Inferior parietal cortex (tissue), 1 donor: ENCODE measurements around the gene VPS35L.

Source experiments
- DNase-seq: peaks from one replicate; pipeline ENCODE4 v3.0.0-alpha.2; 2016; ENCODE audit errors: extremely low spot score

Gene VPS35L

DNA sequence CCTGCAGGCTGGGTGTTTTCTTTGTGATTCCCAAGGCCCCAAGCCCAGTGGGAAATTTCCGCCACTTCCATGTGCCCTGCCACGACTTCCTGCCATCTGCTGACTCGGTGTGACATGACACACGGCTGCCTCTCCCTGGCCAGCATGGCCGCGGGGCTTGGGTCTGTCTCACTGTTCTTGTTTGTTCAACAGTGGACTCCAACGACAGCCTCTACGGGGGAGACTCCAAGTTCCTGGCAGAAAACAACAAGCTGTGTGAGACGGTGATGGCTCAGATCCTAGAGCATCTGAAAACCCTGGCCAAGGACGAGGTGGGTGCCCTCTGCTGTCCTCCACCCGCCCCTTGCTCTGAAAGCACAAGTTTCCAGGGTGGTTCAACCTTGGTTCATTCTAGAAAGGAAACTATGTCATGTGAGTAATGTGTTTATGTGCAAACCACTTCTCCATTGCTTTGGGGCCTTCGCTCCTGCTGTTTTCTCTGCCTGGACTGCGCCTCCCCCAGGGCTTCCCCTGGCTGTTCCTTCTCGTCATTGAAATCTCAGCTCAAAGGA, 135.7 kb downstream of the VPS35L start:
- no peak for DNase-seq

DNA sequence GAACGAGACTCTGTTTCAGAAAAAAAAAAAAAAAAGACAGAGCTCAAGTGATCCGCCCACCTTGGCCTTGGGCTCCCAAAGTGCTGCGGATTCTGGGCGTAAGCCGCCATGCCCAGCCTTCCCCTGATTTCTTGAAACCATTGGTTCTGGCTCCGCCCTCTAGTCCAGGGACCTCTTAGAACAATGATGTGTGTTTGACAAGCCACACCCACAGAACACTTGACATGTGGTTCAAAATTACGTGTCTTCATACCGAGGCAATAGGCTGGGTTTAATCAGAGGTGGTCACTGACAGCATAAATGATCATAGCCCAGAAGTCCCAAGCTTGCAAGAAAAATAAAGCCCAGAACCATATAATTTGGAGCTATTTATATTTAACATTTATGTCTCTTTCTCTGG, 139.5 kb downstream of the VPS35L start:
- DNase-seq, result no peak

DNA sequence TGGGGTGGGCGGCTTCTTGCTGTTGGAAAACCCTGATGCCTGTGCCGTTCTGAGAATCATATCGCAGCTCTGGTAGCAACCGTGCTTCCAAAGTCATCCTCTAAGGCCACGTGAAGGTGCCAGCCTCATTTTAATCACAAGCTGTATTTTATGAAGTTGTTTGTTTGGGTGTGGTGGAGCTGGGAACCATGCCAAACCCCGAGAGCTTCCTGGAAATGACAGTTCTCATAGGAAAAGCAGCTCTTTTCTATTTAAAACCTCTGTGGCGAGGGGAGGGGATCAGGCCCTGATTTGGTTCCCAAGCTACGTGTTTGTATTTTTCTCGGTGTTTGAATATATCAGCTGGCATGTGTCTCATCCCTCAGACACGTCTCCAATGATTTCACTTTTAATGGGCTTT, 140.8 kb downstream of the VPS35L start:
- DNase-seq, result no peak

DNA sequence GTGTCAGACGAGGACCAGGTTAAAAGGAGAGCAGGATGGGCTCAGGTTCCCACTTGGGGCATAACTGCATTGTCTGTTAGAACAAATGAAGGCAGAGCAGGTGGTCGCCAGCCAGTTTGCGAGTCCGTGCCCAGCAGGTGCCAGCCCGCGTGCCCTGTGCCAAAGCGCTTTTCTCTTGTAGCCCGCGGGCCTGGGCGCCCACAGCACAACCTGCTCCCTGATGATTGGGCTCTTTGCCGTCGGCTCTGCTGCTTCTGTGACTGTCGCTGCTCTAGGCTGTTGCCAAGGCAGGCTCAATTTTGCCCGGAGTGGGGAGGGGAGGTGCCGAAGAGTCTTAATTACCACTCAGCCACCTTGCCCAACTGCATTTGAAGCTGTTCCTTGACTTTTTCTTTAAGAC, 141.5 kb downstream of the VPS35L start:
- DNase-seq, result no peak

DNA sequence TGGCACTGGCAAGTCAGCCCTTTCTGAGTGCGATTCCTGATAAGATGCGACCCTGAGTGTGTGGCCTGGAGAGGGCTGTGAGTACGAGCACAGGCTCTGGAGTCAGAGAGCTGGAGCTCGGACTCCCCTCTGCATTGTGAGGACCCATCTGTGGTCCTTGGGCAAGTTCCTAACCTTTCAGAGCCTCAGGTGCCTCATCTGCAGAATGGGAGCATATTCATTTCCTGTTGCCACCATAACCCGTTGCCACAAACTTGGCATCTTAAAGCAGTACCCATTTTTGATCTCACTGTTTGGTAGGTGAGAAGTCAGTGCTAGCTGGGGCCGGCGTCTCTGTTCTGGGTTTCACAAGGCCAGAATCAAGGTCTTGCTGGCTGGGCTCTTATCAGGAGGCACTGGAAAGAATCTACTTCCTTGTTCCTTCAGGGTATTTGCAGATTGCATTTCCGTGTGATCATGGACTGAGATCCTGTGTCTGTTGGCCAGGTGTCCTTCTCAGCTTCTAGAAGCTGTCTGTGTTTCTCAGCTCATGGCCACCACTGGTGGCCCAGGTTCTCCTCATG, 142.3 kb downstream of the VPS35L start:
- DNase-seq, result no peak

DNA sequence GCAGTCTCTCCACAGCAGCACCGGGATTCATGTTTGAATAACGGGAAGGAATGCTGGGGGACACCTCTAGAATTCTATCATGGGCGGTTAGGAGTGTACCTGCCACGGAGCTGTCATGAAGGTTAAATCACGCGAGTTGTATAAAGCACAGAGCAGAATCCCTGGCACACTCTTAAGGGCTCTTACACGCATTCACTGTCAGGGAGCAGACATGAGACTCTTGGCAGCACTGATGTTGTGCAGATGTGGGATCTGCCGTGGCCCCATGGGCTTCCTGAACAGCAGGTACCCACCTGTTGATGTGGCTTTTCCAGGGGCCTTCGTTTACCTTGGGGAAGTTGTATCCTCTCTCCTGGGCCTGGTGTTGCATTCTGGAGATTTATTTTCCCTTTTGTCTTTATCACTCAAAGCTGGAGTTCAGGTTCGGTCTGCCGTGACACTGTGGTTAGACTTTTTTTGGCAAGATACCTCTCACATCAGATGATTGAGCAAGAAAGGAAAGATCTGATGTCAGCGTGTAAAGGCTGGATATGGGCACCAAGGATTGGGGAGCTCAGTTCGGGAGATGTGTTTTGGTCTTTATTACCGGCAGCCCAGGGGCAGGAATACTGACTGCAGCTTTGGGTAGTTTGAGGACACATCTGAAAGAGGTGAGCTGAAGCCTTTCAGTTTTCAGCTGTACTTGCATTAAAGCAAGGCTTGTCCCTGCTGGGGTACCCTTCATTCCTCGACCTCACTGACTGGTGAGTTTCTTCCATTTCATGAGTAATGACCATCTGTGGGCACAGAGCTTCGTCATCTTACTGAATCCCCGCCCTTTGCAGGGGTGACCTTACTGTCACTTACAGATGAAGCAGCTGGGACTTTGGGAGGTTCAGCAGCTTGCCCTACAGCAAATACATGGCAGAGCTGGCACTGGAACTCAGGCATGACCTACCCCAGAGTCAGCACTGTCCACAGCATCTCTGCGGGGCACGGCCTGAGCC, 143.3 kb downstream of the VPS35L start:
- DNase-seq, result no peak

DNA sequence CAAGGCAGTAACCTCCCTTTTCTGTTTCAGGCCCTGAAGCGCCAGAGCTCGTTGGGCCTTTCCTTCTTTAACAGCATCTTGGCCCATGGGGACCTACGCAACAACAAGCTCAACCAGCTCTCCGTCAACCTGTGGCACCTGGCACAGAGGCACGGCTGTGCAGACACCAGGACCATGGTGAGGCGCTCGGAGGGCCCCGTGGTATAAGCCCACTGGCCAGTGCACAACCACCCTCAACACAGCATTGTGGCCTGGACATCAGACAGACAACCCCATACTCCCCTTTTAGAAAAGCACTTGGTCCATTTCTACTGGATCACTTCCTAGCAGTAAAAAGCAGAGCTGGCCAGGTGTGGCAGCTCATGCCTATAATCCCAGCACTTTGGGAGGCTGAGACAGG, 144.0 kb downstream of the VPS35L start:
- no peak for DNase-seq

DNA sequence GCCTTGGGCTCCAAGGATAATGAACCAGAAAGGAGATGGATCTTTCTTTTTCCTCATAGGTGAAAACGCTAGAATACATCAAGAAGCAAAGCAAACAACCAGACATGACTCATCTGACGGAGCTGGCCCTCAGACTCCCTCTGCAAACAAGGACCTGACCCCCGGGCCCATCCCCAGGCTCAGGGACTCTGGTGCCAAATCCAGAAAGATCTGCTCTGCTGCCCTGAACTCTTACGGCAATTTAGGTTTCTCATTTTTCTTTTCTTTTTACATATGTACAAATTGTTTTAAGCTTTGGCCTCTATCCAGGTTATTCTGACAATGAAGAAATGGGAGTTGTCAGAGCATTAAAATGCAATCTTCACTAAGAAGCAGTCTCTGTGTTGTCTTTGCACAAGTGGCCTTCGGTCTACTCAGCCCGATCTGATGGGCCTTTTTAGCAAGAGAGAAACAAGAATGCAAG, 144.8 kb downstream of the VPS35L start:
- no peak for DNase-seq

DNA sequence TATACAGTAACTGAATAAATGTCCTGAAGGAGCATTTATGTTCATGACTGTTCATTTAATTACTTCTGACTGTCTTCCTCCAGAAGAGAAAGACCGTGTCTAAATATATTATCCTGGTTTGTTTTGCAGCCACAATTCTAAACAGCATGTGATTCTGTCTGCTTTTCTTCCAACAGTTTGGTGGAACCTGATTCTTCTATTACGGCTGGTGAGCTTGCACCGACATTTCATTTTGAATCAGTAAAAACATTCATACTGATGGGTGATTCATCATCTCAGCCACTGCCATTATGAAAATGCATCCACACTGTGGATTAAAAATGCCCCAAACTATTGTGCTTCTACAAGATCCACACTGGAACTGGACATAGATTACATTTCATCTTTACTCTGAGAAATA, 145.6 kb downstream of the VPS35L start:
- no peak for DNase-seq

DNA sequence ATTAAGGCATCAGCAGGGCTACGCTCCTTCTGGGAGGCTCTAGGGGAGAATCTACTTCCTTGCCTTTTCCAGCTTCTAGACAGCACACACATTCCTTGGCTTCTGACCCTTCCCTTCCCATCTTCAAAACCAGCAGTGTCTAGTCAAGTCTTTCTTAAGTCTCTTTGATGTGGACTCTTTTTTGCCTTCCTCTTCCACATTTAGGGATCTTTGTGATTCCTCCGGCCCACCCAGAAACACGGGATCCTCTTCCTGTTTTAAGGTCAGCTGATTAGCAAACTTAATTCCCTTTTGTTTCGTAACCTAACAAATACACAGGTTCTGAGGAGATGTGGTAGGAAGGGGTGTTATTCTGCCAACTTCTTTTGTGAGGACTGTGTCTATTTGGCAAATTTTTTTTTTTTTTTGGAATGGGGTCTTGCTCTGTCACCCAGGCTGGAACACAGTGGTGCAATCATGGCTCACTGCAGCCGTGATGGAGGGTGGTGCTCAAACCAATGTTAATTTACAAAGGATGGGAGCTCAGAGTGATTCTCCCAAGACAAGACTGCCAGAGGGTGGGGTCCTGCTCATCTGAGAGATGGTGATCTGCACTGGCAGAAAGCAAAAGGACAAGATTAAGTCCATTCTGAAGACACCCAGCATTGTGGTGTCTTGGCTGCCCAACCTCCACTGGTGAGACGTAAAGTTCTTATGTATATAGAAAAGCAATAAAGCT, 147.8 kb downstream of the VPS35L start:
- no peak for DNase-seq

DNA sequence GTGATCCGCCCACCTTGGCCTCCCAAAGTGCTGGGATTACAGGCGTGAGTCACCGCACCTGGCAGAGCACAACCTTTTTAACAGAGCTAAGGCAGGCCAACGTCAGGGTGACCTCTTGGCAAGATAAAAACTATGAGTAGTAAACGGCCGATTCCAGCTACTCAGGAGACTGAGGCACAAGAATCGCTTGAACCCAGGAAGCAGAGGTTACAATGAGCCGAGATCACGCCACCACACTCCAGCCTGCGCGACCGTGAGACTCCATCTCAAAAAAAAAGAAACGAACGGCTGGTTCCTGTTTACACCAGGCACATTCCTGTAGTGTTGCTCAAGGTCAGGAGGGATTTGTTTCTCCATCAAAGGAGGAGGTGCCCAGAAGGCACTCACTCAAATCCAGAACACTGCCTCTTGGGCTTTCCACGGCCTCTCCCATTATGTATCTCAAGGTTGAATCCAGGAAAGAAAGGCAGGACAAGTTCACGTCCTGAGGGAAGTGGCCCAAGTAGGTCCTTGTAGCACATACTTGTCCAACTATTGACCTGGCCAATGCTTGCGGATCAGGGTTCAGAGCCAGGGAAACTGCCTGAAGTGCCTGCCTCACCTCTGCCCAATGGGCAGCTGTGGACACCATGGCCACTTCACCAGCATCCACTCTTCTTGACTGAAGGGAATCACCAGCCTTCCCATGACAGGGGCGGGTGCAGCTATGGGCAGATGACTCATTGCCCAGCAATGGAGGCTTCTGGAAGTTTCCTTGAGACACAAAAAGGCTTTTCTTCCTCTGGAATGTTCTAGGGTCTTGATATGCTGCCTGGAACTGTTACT, 149.0 kb downstream of the VPS35L start:
- no peak for DNase-seq

DNA sequence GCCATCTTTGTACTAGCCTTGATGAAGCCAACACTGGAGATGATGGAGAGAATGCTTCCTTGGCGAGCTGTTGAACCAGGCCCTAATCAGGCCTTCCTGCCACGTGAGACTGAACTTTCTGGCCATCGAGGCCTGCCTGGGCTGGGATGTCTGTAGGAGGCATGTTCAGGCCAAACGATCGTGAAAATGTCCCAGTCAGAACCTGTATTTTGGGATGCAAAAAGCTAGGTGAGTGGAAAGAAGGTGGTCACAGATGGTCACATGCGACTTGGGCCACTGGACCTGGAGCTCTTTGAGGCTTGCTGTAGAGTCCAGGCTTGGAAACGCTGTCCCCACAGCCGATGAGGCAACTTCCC, 149.6 kb downstream of the VPS35L start:
- no peak for DNase-seq

DNA sequence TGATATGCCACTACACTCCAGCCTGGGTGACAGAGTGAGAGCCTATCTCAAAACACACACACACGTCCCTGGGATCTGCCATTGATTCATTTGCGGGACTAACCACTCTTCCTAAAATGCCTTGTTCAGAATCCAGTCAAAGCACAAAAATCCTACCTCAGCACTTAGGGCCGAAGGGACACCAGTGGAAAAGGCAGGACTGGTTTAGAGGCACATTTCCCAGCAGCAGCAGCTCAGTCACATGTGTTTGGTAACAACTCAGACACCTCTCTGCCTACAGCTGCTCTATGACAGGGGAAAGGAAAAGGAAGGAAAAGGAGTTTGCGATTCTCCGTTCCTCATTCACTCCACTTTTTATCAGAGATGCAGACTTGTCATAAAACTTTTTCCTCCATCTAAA, 150.3 kb downstream of the VPS35L start:
- DNase-seq, result no peak

DNA sequence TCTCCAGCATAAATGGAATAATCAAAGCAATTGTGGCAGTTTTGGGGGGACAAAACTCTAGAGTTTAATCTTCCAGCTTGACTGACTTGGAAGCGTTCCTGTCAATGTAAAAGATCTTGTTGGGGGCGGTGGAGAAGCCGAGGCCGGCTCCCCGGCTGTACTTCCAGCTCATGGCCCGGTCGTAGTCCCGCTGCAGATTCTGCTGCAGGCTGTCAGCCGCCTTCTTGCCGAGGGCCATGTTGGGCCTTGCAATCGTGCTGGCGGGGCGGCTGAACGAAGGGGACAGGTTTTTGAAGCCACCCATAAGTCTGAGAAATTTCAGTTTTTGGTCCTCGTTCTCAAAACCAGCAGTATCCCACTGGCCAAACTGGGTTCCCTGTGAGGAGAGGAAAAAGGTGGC, 151.3 kb downstream of the VPS35L start:
- DNase-seq, result no peak

DNA sequence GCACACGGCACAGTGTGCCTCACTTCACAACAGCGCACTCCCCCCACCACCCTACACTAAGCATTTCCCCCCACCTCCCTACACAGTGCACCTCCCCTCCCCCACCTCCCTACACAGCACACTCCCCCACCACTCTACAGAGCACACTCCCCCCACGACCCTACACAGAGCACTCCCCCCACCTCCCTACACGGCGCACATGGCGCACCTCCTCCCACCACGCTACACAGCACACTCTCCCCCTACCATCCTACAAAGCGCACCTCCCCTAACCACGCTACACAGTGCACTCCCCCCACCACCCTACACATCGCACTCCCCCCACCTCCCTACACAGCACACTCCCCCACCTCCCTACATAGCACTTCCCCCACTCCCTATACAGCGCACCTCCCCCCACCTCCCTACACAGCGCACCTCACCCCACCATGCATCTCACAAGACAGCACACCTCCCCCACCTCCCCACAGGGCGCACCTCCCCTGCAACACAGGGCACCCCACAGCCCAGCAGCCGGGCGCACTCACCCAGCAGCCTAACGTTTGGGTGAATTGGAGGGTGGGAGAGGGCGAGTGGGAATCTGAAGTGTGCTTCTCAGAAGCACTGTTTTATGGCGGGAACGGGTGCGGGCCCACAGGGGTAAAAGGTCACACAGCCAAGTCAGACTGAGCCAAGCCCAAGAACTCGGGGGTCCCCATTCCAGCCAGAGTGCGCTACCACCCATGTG, 152.2 kb downstream of the VPS35L start:
- DNase-seq, result no peak

DNA sequence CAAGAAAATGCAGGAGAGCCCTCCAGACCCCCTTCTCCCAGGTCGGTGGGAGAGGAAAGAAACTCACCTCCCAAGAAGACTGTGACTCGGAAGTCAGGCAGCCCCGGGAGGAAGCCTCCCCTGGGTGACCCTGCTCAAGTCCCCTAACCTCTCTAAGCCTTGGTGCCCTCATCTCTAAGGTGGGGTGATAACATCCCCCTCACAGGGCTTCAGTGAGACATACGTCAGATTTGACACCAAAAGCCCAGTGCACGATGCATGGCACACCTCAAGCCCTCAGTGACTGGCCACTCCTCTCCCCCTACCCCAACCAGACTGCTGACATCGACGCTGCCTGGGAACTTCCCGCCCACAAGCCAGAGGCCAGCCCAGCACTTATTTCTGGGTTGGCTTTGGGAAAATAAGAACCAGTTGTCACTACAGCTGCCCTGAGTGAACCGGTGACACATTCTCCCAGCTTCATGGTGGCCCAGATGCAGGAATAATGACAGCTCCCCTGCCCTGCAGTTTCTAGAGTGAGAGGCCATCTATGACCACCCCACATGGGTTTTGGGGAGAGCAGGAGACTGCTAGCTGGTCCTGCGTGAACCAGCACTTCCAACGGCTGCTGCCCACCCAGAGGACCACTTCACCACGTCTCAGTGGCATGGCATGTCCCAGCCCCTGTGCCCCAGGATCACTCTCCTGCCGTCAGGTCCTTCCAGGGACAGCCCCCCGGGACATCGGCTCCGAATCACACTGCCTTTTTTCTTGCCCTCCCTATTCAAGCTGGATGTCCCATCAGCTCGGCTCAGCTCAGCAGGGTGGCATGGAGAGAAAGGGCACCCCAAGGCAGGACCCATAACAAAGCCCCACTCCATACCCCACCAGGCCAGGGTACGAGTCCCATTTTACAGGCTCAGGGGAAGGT, 153.0 kb downstream of the VPS35L start:
- no peak for DNase-seq

DNA sequence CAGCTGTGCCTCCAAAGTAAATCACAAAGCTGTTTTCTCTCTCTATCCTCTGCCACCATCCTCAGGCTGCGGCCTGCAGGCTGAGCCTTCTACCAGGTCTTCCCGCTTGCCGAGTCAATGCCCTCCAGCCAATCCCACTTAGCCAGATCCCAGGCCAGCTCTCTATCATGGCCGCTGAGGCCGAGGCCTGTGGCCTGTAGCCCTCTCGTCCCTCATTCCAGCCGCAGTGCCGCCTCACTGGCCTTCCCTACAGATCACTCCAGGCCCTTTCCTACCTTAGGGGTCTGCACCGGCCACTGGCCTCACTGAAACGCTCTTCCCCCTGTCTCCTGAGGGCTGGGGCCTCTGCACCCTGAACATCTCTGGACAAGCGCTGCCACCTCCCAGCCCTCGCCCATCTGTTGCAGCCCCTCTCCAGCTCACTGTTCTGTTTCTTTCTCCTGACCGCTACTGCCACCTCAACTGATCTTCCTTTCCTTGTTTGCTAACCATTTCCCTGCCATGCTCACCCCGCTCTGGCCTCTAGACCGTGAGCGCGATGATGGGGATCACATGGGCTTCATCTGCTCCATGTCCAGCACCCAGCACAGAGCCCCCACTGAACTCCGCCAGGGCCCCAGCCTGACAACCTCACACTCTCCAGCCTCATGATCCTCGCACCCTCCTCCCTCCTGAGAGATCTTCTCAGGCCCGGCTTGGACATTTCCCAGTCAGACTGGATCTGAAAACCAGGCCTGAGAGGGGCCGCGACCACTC, 154.1 kb downstream of the VPS35L start:
- no peak for DNase-seq

DNA sequence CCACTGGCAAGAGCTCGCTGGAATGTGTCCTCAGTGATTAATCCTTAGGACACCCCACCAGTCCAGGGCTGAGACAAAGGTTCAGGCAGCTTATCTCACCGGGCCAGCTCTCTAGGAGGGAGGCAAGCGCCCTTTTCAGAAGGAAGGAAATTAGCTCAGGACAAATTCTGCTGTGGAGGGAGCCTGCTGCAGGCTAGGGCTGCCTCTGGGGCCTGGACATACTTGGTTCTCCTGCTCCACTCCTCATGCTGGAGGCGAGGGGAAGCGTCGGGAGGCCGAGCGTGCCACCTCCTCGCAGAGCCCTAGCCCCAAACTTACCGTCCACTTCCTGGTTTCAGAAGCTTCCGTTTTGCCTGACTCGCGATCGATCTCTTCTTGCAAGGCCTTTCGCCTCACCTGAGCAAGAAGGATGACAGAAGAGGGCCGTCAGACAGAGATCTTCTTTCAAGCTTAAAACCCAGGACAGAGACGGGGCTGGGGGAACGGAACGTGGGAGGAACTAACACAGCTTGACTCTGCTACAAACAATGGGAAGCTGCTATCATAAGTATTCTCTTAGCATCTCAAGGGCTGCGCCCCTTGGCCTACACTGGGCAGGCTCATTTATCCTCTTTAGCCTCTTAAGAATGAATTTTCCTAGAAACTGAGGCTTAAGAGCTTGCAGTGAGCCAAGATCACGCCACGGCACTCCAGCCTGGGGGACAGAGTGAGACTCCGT, 154.8 kb downstream of the VPS35L start:
- no peak for DNase-seq
